Astrocyte (in vitro differentiated cells and primary cell): Measurements from ENCODE around the gene NKD1. TPM values are rescaled to one million over a fixed set of nuclear protein-coding genes. Genes with fewer than 3 reads are reported as not detected.
A peak's percentile ranks its signal among the peaks of the same experiment; 100 is the strongest.

Experiments used
- DNase-seq: peaks from one replicate; pipeline ENCODE4 v3.0.0-alpha.2; 2010; ENCODE audit warnings: low read depth
- FAIRE-seq: peaks from 2 replicates; lab custom pipeline; 2011; peaks lifted over from hg19 to GRCh38; lab: Jason Lieb, UNC
- H2AFZ ChIP-seq: 2 replicates; pipeline ENCODE4 v1.6.0; 2012; ENCODE audit warnings: low read depth, low read length, inconsistent platforms
- H3K27ac ChIP-seq: 2 replicates; pipeline ENCODE4 v1.5.1; 2011; ENCODE audit warnings: low read depth, low read length, inconsistent platforms
- H3K27me3 ChIP-seq: 2 replicates; pipeline ENCODE4 v1.6.0; 2011; ENCODE audit warnings: low read length, inconsistent platforms; ENCODE audit not compliant: insufficient read depth
- H3K36me3 ChIP-seq: 2 replicates; pipeline ENCODE4 v1.5.1; 2011; ENCODE audit warnings: low read length, inconsistent platforms; ENCODE audit not compliant: insufficient read depth
- H3K4me1 ChIP-seq: 2 replicates; pipeline ENCODE4 v1.5.1; 2011; ENCODE audit warnings: low read length, inconsistent platforms; ENCODE audit not compliant: insufficient read depth
- H3K4me2 ChIP-seq: 2 replicates; pipeline ENCODE4 v1.6.0; 2012; ENCODE audit warnings: low read length, inconsistent platforms
- H3K4me3 ChIP-seq: 2 replicates; pipeline ENCODE4 v1.5.1; 2011; ENCODE audit warnings: low read depth, mild to moderate bottlenecking, low read length, inconsistent platforms; ENCODE audit not compliant: insufficient read depth
- H3K79me2 ChIP-seq: 2 replicates; pipeline ENCODE4 v1.6.0; 2012; ENCODE audit warnings: mild to moderate bottlenecking, low read length, inconsistent platforms; ENCODE audit not compliant: insufficient read depth
- H3K9ac ChIP-seq: 2 replicates; pipeline ENCODE4 v1.6.0; 2012; ENCODE audit warnings: mild to moderate bottlenecking, low read length, inconsistent platforms
- H3K9me3 ChIP-seq: 2 replicates; pipeline ENCODE4 v1.5.1; 2012; ENCODE audit warnings: low read depth, mild to moderate bottlenecking, low read length, inconsistent platforms; ENCODE audit not compliant: insufficient read depth
- H4K20me1 ChIP-seq: 2 replicates; pipeline ENCODE4 v1.6.0; 2012; ENCODE audit warnings: low read length, inconsistent platforms; ENCODE audit not compliant: insufficient read depth
- H3K27ac Mint-ChIP-seq: one replicate; pipeline ENCODE4 v1.8.0; 2021; ENCODE audit warnings: mild to moderate bottlenecking, mixed read lengths; ENCODE audit not compliant: unreplicated experiment
- H3K27me3 Mint-ChIP-seq: one replicate; pipeline ENCODE4 v1.8.0; 2021; ENCODE audit warnings: low read depth, mixed read lengths; ENCODE audit not compliant: unreplicated experiment
- H3K36me3 Mint-ChIP-seq: one replicate; pipeline ENCODE4 v1.8.0; 2021; ENCODE audit warnings: low read depth, mixed read lengths; ENCODE audit not compliant: unreplicated experiment
- H3K4me1 Mint-ChIP-seq: one replicate; pipeline ENCODE4 v1.8.0; 2021; ENCODE audit warnings: low read depth, mixed read lengths; ENCODE audit not compliant: unreplicated experiment
- H3K4me3 Mint-ChIP-seq: one replicate; pipeline ENCODE4 v1.8.0; 2021; ENCODE audit warnings: mild to moderate bottlenecking, moderate library complexity, mixed read lengths; ENCODE audit not compliant: unreplicated experiment
- H3K9me3 Mint-ChIP-seq: one replicate; pipeline ENCODE4 v1.8.0; 2021; ENCODE audit warnings: mild to moderate bottlenecking, mixed read lengths; ENCODE audit not compliant: unreplicated experiment
- EZH2 ChIP-seq: IDR thresholded peaks from 2 replicates; pipeline ENCODE4 v1.6.1; 2012; ENCODE audit warnings: mild to moderate bottlenecking, low read length, inconsistent platforms; ENCODE audit not compliant: insufficient read depth
- total RNA-seq: library from RNA; stranded (reverse); gene quantifications from 2 replicates; pipeline ENCODE4 v1.2.1, GENCODE V29; 2021
- TF ChIP-seq, protein P1 (sequence below): IDR thresholded peaks from 2 replicates; pipeline ENCODE4 v1.5.1; 2011; ENCODE audit warnings: low read depth, mild to moderate bottlenecking, inconsistent platforms, low read length, moderate library complexity; ENCODE audit not compliant: insufficient read depth

Gene NKD1
- total RNA-seq, 1 donor from 2014 or later = 9.1 TPM

- no peak overlapping the region for H3K4me3 ChIP-seq
- FAIRE-seq (no peak), DNase-seq (no peak)
Observed at GRCh38 chr16:50671644-50672260, 123.6 kb downstream of the NKD1 start.

GRCh38 chr16:50673496-50674275 lies 125.5 kb downstream of the NKD1 start:
- TF ChIP-seq, protein P1, sequence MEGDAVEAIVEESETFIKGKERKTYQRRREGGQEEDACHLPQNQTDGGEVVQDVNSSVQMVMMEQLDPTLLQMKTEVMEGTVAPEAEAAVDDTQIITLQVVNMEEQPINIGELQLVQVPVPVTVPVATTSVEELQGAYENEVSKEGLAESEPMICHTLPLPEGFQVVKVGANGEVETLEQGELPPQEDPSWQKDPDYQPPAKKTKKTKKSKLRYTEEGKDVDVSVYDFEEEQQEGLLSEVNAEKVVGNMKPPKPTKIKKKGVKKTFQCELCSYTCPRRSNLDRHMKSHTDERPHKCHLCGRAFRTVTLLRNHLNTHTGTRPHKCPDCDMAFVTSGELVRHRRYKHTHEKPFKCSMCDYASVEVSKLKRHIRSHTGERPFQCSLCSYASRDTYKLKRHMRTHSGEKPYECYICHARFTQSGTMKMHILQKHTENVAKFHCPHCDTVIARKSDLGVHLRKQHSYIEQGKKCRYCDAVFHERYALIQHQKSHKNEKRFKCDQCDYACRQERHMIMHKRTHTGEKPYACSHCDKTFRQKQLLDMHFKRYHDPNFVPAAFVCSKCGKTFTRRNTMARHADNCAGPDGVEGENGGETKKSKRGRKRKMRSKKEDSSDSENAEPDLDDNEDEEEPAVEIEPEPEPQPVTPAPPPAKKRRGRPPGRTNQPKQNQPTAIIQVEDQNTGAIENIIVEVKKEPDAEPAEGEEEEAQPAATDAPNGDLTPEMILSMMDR = no peak
- TF ChIP-seq EZH2 = no peak
- Mint-ChIP-seq H3K36me3 (peaks cover 6% of the 10 kb centered on the region), H3K9me3 (peaks cover 21% of the 10 kb centered on the region), H3K27me3 (peaks cover 6% of the 10 kb centered on the region), H3K4me1 (no peaks in the 10 kb centered on the region), H3K4me3 (no peak overlapping the region), H3K27ac (no peak overlapping the region)
- peaks cover 12% of the 10 kb centered on the region for H3K9me3 ChIP-seq
- H3K27ac ChIP-seq = no peak overlapping the region
- no peak overlapping the region for H2AFZ ChIP-seq
- no peak for FAIRE-seq
- no peaks in the 10 kb centered on the region for H3K4me1 ChIP-seq
- no peaks in the 10 kb centered on the region for H4K20me1 ChIP-seq
- H3K79me2 ChIP-seq = no peaks in the 10 kb centered on the region
- no peak overlapping the region for H3K4me2 ChIP-seq
- H3K4me3 ChIP-seq = no peak overlapping the region
- no peak overlapping the region for H3K9ac ChIP-seq
- no peaks in the 10 kb centered on the region for H3K36me3 ChIP-seq
- no peaks in the 10 kb centered on the region for H3K27me3 ChIP-seq
- no peak for DNase-seq

More at GRCh38 chr16:50671644-50672260, 123.6 kb downstream of the NKD1 start:
- H3K4me2 ChIP-seq = no peak overlapping the region
- no peaks in the 10 kb centered on the region for H3K36me3 ChIP-seq
- Mint-ChIP-seq H3K4me3 (no peak overlapping the region), H3K36me3 (peaks cover 6% of the 10 kb centered on the region), H3K9me3 (peaks cover 21% of the 10 kb centered on the region), H3K4me1 (peaks cover 5% of the 10 kb centered on the region), H3K27ac (no peak overlapping the region), H3K27me3 (peaks cover 9% of the 10 kb centered on the region)
- H3K27ac ChIP-seq = no peak overlapping the region
- TF ChIP-seq, protein P1 = peak; percentile 47
- TF ChIP-seq EZH2 = no peak
- H2AFZ ChIP-seq = no peak overlapping the region
- no peaks in the 10 kb centered on the region for H3K27me3 ChIP-seq
- H3K9me3 ChIP-seq = peaks cover 12% of the 10 kb centered on the region
- H3K4me1 ChIP-seq = no peaks in the 10 kb centered on the region
- no peaks in the 10 kb centered on the region for H3K79me2 ChIP-seq
- H4K20me1 ChIP-seq = no peaks in the 10 kb centered on the region
- H3K9ac ChIP-seq = no peak overlapping the region
